SK-N-SH treated with all-trans-retinoic acid at 6 μM for 48 hours (cell line): ENCODE measurements around the gene PRSS56.

Experiments
- ATAC-seq: fragments of 200-7000 bp; cut with Tn5 transposase; 3 replicates; pipeline ENCODE4 v1.9.1; 2020; ENCODE audit warnings: mild to moderate bottlenecking, moderate library complexity
- ARNTL ChIP-seq: fragments of 450-650 bp; formaldehyde crosslinking; IDR thresholded peaks from 2 replicates; pipeline ENCODE4 v1.5.0; 2020; ENCODE audit warnings: low read depth, mild to moderate bottlenecking, moderate library complexity, borderline replicate concordance
- BACH2 ChIP-seq: fragments of 250-450 bp; sonication (Bioruptor Pico); IDR thresholded peaks from 2 replicates; pipeline ENCODE4 v1.9.0; 2021; ENCODE audit warnings: mild to moderate bottlenecking, borderline replicate concordance
- CREB5 ChIP-seq: fragments of 250-450 bp; sonication (Bioruptor Pico); IDR thresholded peaks from 2 replicates; pipeline ENCODE4 v1.5.1; 2020; ENCODE audit warnings: low read depth, mild to moderate bottlenecking, moderate library complexity
- CSDC2 ChIP-seq: fragments of 250-450 bp; sonication (Bioruptor Pico); IDR thresholded peaks from 2 replicates; pipeline ENCODE4 v1.5.0; 2020; ENCODE audit warnings: mild to moderate bottlenecking, moderate library complexity
- ESRRG ChIP-seq: fragments of 250-450 bp; sonication (Bioruptor Pico); IDR thresholded peaks from 2 replicates; pipeline ENCODE4 v1.6.1; 2021; ENCODE audit warnings: mild to moderate bottlenecking
- ISL1 ChIP-seq: fragments of 250-450 bp; sonication (Bioruptor Pico); IDR thresholded peaks from 2 replicates; pipeline ENCODE4 v2.1.2; 2022; ENCODE audit warnings: mild to moderate bottlenecking, moderate library complexity
- OSR1 ChIP-seq: fragments of 250-450 bp; sonication (Bioruptor Pico); IDR thresholded peaks from 2 replicates; pipeline ENCODE4 v1.8.0; 2022; ENCODE audit warnings: moderate library complexity, mild to moderate bottlenecking, inconsistent platforms
- PATZ1 ChIP-seq: fragments of 250-450 bp; sonication (Bioruptor Pico); IDR thresholded peaks from 2 replicates; pipeline ENCODE4 v1.8.0; 2020; ENCODE audit warnings: mild to moderate bottlenecking, moderate library complexity, borderline replicate concordance
- PPARA ChIP-seq: fragments of 250-450 bp; sonication (Bioruptor Pico); IDR thresholded peaks from 2 replicates; pipeline ENCODE4 v1.5.0; 2020; ENCODE audit warnings: mild to moderate bottlenecking, borderline replicate concordance
- RARB ChIP-seq: fragments of 250-450 bp; sonication (Bioruptor Pico); IDR thresholded peaks from 2 replicates; pipeline ENCODE4 v1.8.0; 2021; ENCODE audit warnings: mild to moderate bottlenecking, moderate library complexity
- TCF4 ChIP-seq: fragments of 250-450 bp; sonication (Bioruptor Pico); IDR thresholded peaks from 2 replicates; pipeline ENCODE4 v1.8.0; 2021; ENCODE audit warnings: mild to moderate bottlenecking, moderate library complexity, borderline replicate concordance
- TSHZ2 ChIP-seq: fragments of 250-450 bp; sonication (Bioruptor Pico); IDR thresholded peaks from 2 replicates; pipeline ENCODE4 v1.5.0; 2020; ENCODE audit warnings: mild to moderate bottlenecking, moderate library complexity
- ZC3H10 ChIP-seq: fragments of 250-450 bp; sonication (Bioruptor Pico); IDR thresholded peaks from 2 replicates; pipeline ENCODE4 v1.5.1; 2021; ENCODE audit warnings: mild to moderate bottlenecking, moderate library complexity
- ZFP3 ChIP-seq: fragments of 250-450 bp; sonication (Bioruptor Pico); IDR thresholded peaks from 2 replicates; pipeline ENCODE4 v1.5.0; 2020; ENCODE audit warnings: mild to moderate bottlenecking, moderate library complexity
- ZFP30 ChIP-seq: fragments of 450-650 bp; formaldehyde crosslinking; IDR thresholded peaks from 2 replicates; pipeline ENCODE4 v1.5.0; 2022; ENCODE audit warnings: mild to moderate bottlenecking, moderate library complexity
- ZNF565 ChIP-seq: fragments of 450-650 bp; formaldehyde crosslinking; conservative IDR thresholded peaks from 2 replicates; pipeline ENCODE4 v1.5.0; 2020; ENCODE audit warnings: low read depth, mild to moderate bottlenecking, moderate library complexity
- ZNF70 ChIP-seq: fragments of 450-650 bp; formaldehyde crosslinking; IDR thresholded peaks from 2 replicates; pipeline ENCODE4 v1.5.0; 2020; ENCODE audit warnings: mild to moderate bottlenecking, moderate library complexity
- ZNF8 ChIP-seq: fragments of 450-650 bp; formaldehyde crosslinking; IDR thresholded peaks from 2 replicates; pipeline ENCODE4 v1.5.0; 2020; ENCODE audit warnings: mild to moderate bottlenecking, moderate library complexity
- TF ChIP-seq, protein P1 (sequence below): fragments of 250-450 bp; sonication (Bioruptor Pico); IDR thresholded peaks from 2 replicates; pipeline ENCODE4 v1.5.1; 2021; ENCODE audit warnings: mild to moderate bottlenecking, moderate library complexity

The PRSS56 gene

GRCh38 chr2:232498452-232498851 is 21.7 kb upstream of the PRSS56 start:
- ATAC-seq: no peak

DNA sequence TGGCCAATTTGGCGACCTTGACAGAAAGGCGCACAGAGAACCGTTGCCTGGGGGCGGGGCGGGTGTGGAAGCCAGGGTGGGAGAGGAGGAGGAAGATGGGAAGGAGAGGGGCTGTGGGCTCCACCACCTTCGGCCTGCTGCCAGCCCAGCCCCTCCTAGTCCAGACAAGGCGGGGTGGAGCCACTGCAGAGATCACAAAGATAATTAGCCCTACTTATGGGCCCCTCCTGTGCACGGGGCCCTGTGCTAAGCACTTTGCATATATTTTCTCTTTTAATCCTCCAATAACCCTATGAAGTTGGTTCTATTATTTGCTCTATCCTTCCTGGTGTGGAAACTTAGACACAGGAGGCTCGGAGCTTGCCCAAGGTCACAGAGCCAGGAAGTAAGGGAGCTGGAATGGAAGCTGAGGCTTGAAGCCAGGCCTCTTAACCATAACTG is 18.8 kb upstream of the PRSS56 start:
- no peak for ATAC-seq
- TF ChIP-seq, protein P1, sequence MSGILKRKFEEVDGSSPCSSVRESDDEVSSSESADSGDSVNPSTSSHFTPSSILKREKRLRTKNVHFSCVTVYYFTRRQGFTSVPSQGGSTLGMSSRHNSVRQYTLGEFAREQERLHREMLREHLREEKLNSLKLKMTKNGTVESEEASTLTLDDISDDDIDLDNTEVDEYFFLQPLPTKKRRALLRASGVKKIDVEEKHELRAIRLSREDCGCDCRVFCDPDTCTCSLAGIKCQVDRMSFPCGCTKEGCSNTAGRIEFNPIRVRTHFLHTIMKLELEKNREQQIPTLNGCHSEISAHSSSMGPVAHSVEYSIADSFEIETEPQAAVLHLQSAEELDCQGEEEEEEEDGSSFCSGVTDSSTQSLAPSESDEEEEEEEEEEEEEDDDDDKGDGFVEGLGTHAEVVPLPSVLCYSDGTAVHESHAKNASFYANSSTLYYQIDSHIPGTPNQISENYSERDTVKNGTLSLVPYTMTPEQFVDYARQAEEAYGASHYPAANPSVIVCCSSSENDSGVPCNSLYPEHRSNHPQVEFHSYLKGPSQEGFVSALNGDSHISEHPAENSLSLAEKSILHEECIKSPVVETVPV (CRISPR knock-in tag): no peak
- TF ChIP-seq ZFP3 (CRISPR knock-in tag): no peak

More at GRCh38 chr2:232498452-232498851, 21.7 kb upstream of the PRSS56 start:
- no peak for TF ChIP-seq TSHZ2 (CRISPR knock-in tag)
- no peak for TF ChIP-seq OSR1
- TF ChIP-seq ZNF565 (CRISPR knock-in tag): no peak
- no peak for TF ChIP-seq ZFP30 (CRISPR knock-in tag)
- TF ChIP-seq CREB5 (CRISPR knock-in tag): no peak
- TF ChIP-seq ZNF8 (CRISPR knock-in tag): no peak
- TF ChIP-seq ARNTL: no peak
- no peak for TF ChIP-seq BACH2 (CRISPR knock-in tag)
- TF ChIP-seq ZNF70 (CRISPR knock-in tag): no peak
- TF ChIP-seq PATZ1 (CRISPR knock-in tag): no peak

- ATAC-seq: no peak
- TF ChIP-seq TCF4 (CRISPR knock-in tag) (no peak), RARB (CRISPR knock-in tag) (no peak), OSR1 (no peak), PPARA (CRISPR knock-in tag) (no peak), ZC3H10 (CRISPR knock-in tag) (no peak), ISL1 (CRISPR knock-in tag) (no peak), ESRRG (no peak), CSDC2 (CRISPR knock-in tag) (no peak)
- TF ChIP-seq, protein P1 (CRISPR knock-in tag): no peak
Observed at GRCh38 chr2:232501794-232502390, 18.3 kb upstream of the PRSS56 start.

- TF ChIP-seq TCF4 (CRISPR knock-in tag): no peak
- TF ChIP-seq, all 23 proteins: peak for 0
- ATAC-seq: no peak
Observed at GRCh38 chr2:232502511-232502910, 17.7 kb upstream of the PRSS56 start.
